Fibroblast of skin of left quadriceps (primary cell): ENCODE data around the gene ADSL.

ENCODE experiments used
- DNase-seq, 2 experiments: peaks; one replicate each; pipeline ENCODE4 v3.0.0-alpha.2; 2013; ENCODE audit warnings: low read depth in 2 of 2

Gene ADSL

DNA sequence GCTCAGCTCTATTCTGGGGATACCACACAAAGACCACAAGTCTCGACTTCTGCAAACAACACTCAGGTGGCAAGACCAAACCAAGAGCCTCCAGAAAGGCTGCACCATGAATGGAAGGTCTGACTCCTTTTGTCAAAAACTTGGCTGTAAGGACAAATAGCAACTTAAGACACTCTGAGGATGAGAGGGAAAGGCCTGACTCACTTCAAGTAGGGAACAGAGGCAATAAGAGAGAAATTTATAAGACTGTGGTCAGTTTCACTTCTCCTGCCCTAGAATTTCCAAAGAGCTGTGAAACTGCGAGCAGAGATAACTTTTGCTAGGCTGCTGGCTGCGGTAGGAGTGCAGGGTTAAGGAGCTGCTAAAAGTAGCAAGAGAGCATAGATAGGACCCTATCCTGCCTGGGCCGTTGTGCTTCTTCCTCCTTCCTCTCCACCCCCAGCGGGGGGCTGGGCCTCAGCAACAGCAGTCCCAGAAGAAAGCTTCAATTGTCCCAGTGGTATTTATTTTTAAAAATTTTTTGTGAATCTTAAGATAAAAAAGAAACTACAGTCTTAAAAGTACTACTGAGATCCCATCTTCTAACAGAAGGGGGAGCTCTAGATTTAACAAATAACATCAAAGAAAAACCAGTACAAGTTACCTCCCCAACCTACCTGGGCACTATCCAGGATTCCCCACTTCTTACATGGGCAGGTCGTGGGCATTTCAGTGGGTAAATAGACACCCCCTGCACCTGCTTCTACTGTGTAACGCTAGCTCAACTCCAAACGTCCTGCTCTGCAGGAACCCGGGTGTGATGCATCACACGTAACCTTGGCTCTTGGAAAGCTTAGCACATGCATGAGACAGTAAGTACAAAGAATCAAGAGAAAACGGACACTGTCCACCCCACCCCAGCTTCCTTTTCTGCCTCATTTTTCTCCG, 90.5 kb downstream of the ADSL start:
- DNase-seq: peak; percentile 20 to 26
